OCI-LY7 (cell line): ENCODE measurements around the gene RINL. TPM values are rescaled to one million over a fixed set of nuclear protein-coding genes. Genes with fewer than 3 reads are reported as not detected.
"Not testable (repeated sequence)": the region's sequence is repeated elsewhere in the genome, so short reads cannot be mapped to it uniquely, and the experiment has no call there.

Experiments
- BruUV-seq: library from RNA; stranded (reverse); fragments of 400-500 nt; replicated peaks from 2 replicates; lab custom pipeline; 2021; lab: Mats Ljungman, UMichigan
- CTCF ChIA-PET: fragments of 300-600 bp; sonication (Branson Sonifier 250); formaldehyde crosslinking; loops from one replicate; lab custom pipeline; 2022; ENCODE audit warnings: antibody characterized with exemption; ENCODE audit not compliant: unreplicated experiment; lab: Charles Lee
- POLR2A ChIA-PET: fragments of 300-600 bp; sonication (Branson Sonifier 250); formaldehyde crosslinking; loops from one replicate; lab custom pipeline; 2022; ENCODE audit warnings: antibody characterized with exemption; lab: Charles Lee
- DNase-seq: peaks from one replicate; pipeline ENCODE4 v3.0.0-alpha.2; 2015; ENCODE audit warnings: low spot score
- H2AFZ ChIP-seq: fragments of 200-600 bp; sonication (generic), shearing (Covaris generic); 2 replicates; pipeline ENCODE4 v1.6.1; 2014; ENCODE audit warnings: mild to moderate bottlenecking, antibody characterized with exemption, low read length, moderate library complexity
- H3K27ac ChIP-seq: fragments of 200-600 bp; sonication (generic); 2 replicates; pipeline ENCODE4 v1.5.1; 2014; ENCODE audit warnings: mixed run types, low read depth, mild to moderate bottlenecking, moderate library complexity, low read length, inconsistent platforms; ENCODE audit not compliant: poor library complexity, severe bottlenecking
- H3K36me3 ChIP-seq: fragments of 200-600 bp; sonication (generic); 2 replicates; pipeline ENCODE4 v1.6.1; 2014; ENCODE audit warnings: mild to moderate bottlenecking, antibody characterized with exemption, low read length, moderate library complexity, mixed read lengths; ENCODE audit not compliant: insufficient read depth
- H3K4me1 ChIP-seq: fragments of 200-600 bp; sonication (generic); 2 replicates; pipeline ENCODE4 v1.5.1; 2014; ENCODE audit warnings: mild to moderate bottlenecking, low read length; ENCODE audit not compliant: insufficient read depth, poor library complexity, severe bottlenecking
- H3K4me2 ChIP-seq: fragments of 200-600 bp; sonication (generic); 2 replicates; pipeline ENCODE4 v1.6.1; 2014; ENCODE audit warnings: mild to moderate bottlenecking, low read length
- H3K4me3 ChIP-seq: fragments of 200-600 bp; sonication (generic); 2 replicates; pipeline ENCODE4 v1.5.1; 2014; ENCODE audit warnings: mild to moderate bottlenecking, low read depth, low read length; ENCODE audit not compliant: poor library complexity, severe bottlenecking
- H3K79me2 ChIP-seq: fragments of 200-600 bp; sonication (generic); 2 replicates; pipeline ENCODE4 v1.6.1; 2016; ENCODE audit warnings: low read depth, mild to moderate bottlenecking, low read length, moderate library complexity, mixed read lengths; ENCODE audit not compliant: insufficient read depth
- H3K9me2 ChIP-seq: fragments of 200-600 bp; sonication (generic); 2 replicates; pipeline ENCODE4 v1.6.1; 2016; ENCODE audit warnings: mild to moderate bottlenecking, low read length, mixed read lengths; ENCODE audit not compliant: insufficient read depth
- H3K9me3 ChIP-seq: fragments of 200-600 bp; sonication (generic); 2 replicates; pipeline ENCODE4 v1.6.1; 2014; ENCODE audit warnings: mild to moderate bottlenecking, mixed run types, low read length, mixed read lengths
- H4K20me1 ChIP-seq: fragments of 200-600 bp; sonication (generic); 2 replicates; pipeline ENCODE4 v1.6.1; 2014; ENCODE audit warnings: mild to moderate bottlenecking, antibody characterized with exemption, low read length, moderate library complexity, mixed read lengths; ENCODE audit not compliant: insufficient read depth
- CTCF ChIP-seq: fragments of 200-600 bp; sonication (generic); conservative IDR thresholded peaks from 2 replicates; pipeline ENCODE4 v1.5.1; 2014; ENCODE audit warnings: mild to moderate bottlenecking, antibody characterized with exemption, low read length, moderate library complexity, mixed read lengths
- EZH2phosphoT487 ChIP-seq: fragments of 200-600 bp; sonication (generic); IDR thresholded peaks from 2 replicates; pipeline ENCODE4 v1.6.1; 2018; ENCODE audit warnings: low read depth, borderline replicate concordance, mild to moderate bottlenecking, mixed run types, antibody characterized with exemption, low read length, moderate library complexity, mixed read lengths
- intact Hi-C: fragments of 100-400 bp; cut with micrococcal nuclease; formaldehyde crosslinking; loops from one replicate; pipeline ENCODE4 v1.10.0; 2022; ENCODE audit not compliant: unreplicated experiment
- total RNA-seq, 2 experiments: library from RNA; depleted of rRNA in 1 of 2; stranded (reverse); fragments of >200 nt in 1 of 2; shearing (Covaris generic) in 1 of 2; gene quantifications; 2 replicates each; pipeline ENCODE4 v1.2.3, GENCODE V29; 2014 to 2022

RINL gene
- total RNA-seq, 2 experiments from 2014 or later = 26.3 to 42.1 TPM

GRCh38 chr19:38861368-38861767 is 16.7 kb downstream of the RINL start:
- BruUV-seq = no TSS peak
- Histone ChIP-seq H3K4me1 (peaks cover 88% of the 10 kb centered on the region), H2AFZ (no peak overlapping the region), H3K79me2 (no peaks in the 10 kb centered on the region), H3K4me3 (no peak overlapping the region), H3K9me2 (no peaks in the 10 kb centered on the region), H4K20me1 (no peaks in the 10 kb centered on the region), H3K4me2 (no peak overlapping the region), H3K36me3 (no peaks in the 10 kb centered on the region), H3K27ac (peak overlapping the region; percentile 89), H3K9me3 (no peaks in the 10 kb centered on the region)
- no peak for DNase-seq
- ChIA-PET POLR2A (interaction anchor here (0.5 to 4.2 kb wide), 6 partner anchors 9 to 460 kb away, joined by 3 to 21 read pairs (median 4); partner anchors contain the start of genes LRFN1 and RINL), CTCF (interaction anchor here (0.6 kb wide), 1 partner anchor 10 kb away, joined by 4 read pairs; no protein-coding TSS in a partner anchor)
- intact Hi-C loops = no loop called here
- TF ChIP-seq EZH2phosphoT487 = no peak
- TF ChIP-seq CTCF = no peak

- POLR2A ChIA-PET, CTCF ChIA-PET, H3K36me3 ChIP-seq, H3K79me2 ChIP-seq, H3K9me3 ChIP-seq, BruUV-seq, DNase-seq, H3K9me2 ChIP-seq, H4K20me1 ChIP-seq: not testable (repeated sequence)
- Histone ChIP-seq H3K27ac (peak overlapping the region; percentile 89), H2AFZ (peak overlapping the region; percentile 67; the same call in 1 of the 2 replicates), H3K4me3 (peak overlapping the region; percentile 37), H3K4me2 (peak overlapping the region; percentile 61), H3K4me1 (peaks cover 75% of the 10 kb centered on the region)
- intact Hi-C loops = loop anchor here (10.0 kb wide), 1 partner anchor 545 kb away; the partner anchor contains the start of gene ZFP36
These were observed 18.4 kb downstream of the RINL start for GRCh38 chr19:38859631-38860204.

- H3K4me1 ChIP-seq = peaks cover 54% of the 10 kb centered on the region
- no peaks in the 10 kb centered on the region for H4K20me1 ChIP-seq
- intact Hi-C loops = loop anchor here (10.0 kb wide), 1 partner anchor 548 kb away; the partner anchor contains the start of gene ZFP36
- H3K4me3 ChIP-seq = peak overlapping the region; percentile 52
- no peaks in the 10 kb centered on the region for H3K9me3 ChIP-seq
- peaks cover 5% of the 10 kb centered on the region; the same call in 1 of the 2 replicates for H3K79me2 ChIP-seq
- ChIA-PET CTCF (interaction anchor here (1.4 kb wide), 1 partner anchor 13 kb away, joined by 4 read pairs; no protein-coding TSS in a partner anchor), POLR2A (interaction anchor here (1.2 to 1.6 kb wide), 2 partner anchors 30 to 238 kb away, joined by 4 read pairs; partner anchors contain the start of gene EIF3K)
- no peaks in the 10 kb centered on the region for H3K9me2 ChIP-seq
- H3K36me3 ChIP-seq = no peaks in the 10 kb centered on the region
- TF ChIP-seq CTCF (no peak), EZH2phosphoT487 (no peak)
- H3K27ac ChIP-seq = peak overlapping the region; percentile 89
- DNase-seq = no peak
- peak overlapping the region; percentile 2 for H2AFZ ChIP-seq
- no TSS peak for BruUV-seq
- peak overlapping the region; percentile 64 for H3K4me2 ChIP-seq
These were observed 21.3 kb downstream of the RINL start for GRCh38 chr19:38856813-38857212.

GRCh38 chr19:38855751-38856150 is 22.3 kb downstream of the RINL start:
- H3K9me3 ChIP-seq, DNase-seq, H3K79me2 ChIP-seq, H3K4me3 ChIP-seq, H3K9me2 ChIP-seq, H3K36me3 ChIP-seq, BruUV-seq, H3K4me2 ChIP-seq, CTCF ChIA-PET, H4K20me1 ChIP-seq, H2AFZ ChIP-seq, POLR2A ChIA-PET: not testable (repeated sequence)
- Histone ChIP-seq H3K27ac (peak overlapping the region; percentile 89), H3K4me1 (peaks cover 59% of the 10 kb centered on the region)
- intact Hi-C loops = loop anchor here (10.0 kb wide), 1 partner anchor 549 kb away; the partner anchor contains the start of gene ZFP36

GRCh38 chr19:38854961-38855360 is 23.1 kb downstream of the RINL start:
- BruUV-seq, H2AFZ ChIP-seq, H3K9me2 ChIP-seq, H3K79me2 ChIP-seq, H3K27ac ChIP-seq, CTCF ChIA-PET, H3K36me3 ChIP-seq, H3K4me3 ChIP-seq, H4K20me1 ChIP-seq, H3K9me3 ChIP-seq, DNase-seq, H3K4me2 ChIP-seq, POLR2A ChIA-PET: not testable (repeated sequence)
- intact Hi-C loops = loop anchor here (5.0 to 10.0 kb wide), 3 partner anchors 32 to 878 kb away; partner anchors contain the start of gene ZFP36
- H3K4me1 ChIP-seq = peaks cover 53% of the 10 kb centered on the region
